ENCODE results near the gene LSM12.

Gene LSM12

DNA sequence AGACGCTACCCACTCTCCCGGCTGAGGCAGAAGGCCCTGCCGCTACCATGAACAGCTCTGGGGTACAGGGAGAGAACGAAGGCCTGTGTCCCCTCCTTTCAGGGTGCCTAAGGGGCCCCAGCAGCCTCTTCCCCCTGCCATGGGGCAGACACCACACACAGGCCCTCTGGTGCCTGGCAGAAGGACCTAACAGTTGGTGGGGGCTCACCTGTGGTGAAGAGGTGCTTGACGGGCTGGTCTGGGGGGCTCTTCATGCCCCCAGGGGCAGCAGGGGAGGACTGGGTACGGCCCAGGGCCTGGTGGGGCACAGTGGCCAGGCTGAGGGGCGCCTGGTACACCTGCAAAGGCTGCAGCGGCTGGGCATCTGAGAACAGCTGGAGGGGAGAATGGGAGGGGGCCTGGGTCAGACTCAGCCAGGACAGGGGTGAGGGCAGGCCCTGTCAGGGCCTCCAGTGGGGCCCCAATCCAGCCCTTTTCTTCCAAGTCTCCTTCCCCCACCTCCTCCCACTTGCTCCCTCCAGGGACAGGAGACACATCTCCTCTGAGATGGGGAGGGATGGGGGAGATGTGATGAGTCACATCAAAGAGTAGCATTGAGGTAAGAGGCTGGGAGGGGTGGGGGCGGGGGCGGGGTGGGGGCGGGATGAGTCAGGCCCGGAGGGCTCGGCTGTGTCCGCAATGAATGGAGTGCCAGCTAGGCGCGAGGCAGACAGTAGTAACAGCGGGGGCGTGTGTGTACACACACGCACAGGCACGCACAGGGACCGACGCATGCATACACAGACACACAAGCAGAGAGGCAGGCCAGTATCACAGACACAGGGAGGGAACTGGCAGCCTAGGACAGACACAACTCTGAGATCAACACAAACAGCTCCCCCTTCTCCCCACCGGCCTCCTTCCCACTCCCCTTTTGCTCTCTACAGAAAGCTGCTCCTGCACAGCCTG, 20.2 kb upstream of the LSM12 start (continued):
- TF ChIP-seq PATZ1 (tag by site-specific recombination; IDR thresholded peaks at IDR 0.05) = peak; percentile 42; the same call in 1 of the 2 replicates
- TF ChIP-seq ZNF433 (tag by site-specific recombination; IDR thresholded peaks at IDR 0.05; ENCODE audit: low read depth) = no peak
- no peak for TF ChIP-seq ZNF184 (tag by site-specific recombination; IDR thresholded peaks at IDR 0.05)
- no peak for TF ChIP-seq ZNF2 (tag by site-specific recombination; IDR thresholded peaks at IDR 0.05)
- TF ChIP-seq, protein P1, sequence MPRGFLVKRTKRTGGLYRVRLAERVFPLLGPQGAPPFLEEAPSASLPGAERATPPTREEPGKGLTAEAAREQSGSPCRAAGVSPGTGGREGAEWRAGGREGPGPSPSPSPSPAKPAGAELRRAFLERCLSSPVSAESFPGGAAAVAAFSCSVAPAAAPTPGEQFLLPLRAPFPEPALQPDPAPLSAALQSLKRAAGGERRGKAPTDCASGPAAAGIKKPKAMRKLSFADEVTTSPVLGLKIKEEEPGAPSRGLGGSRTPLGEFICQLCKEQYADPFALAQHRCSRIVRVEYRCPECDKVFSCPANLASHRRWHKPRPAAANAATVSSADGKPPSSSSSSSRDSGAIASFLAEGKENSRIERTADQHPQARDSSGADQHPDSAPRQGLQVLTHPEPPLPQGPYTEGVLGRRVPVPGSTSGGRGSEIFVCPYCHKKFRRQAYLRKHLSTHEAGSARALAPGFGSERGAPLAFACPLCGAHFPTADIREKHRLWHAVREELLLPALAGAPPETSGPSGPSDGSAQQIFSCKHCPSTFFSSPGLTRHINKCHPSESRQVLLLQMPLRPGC (tag by site-specific recombination; IDR thresholded peaks at IDR 0.05) = 0 out of 2 replicates have a peak, but pooled peaks have one; percentile 29
- no peak for TF ChIP-seq ZNF624 (tag by site-specific recombination; IDR thresholded peaks at IDR 0.05)
- no peak for TF ChIP-seq ZNF175 (tag by site-specific recombination; IDR thresholded peaks at IDR 0.05)
- no peak for TF ChIP-seq ZNF843 (tag by site-specific recombination; IDR thresholded peaks at IDR 0.05)
- peak; percentile 91 for TF ChIP-seq ZBTB17 (tag by site-specific recombination; IDR thresholded peaks at IDR 0.05)
- TF ChIP-seq KLF8 (tag by site-specific recombination; IDR thresholded peaks at IDR 0.05) = peak; percentile 38; the same call in 1 of the 2 replicates
- TF ChIP-seq ZNF530 (tag by site-specific recombination; IDR thresholded peaks at IDR 0.05; ENCODE audit: low read depth) = no peak
- no peak for TF ChIP-seq ZNF639 (tag by site-specific recombination; IDR thresholded peaks at IDR 0.05)
- TF ChIP-seq SALL2 (tag by site-specific recombination; IDR thresholded peaks at IDR 0.05; ENCODE audit: borderline replicate concordance) = no peak
- TF ChIP-seq, protein P2, sequence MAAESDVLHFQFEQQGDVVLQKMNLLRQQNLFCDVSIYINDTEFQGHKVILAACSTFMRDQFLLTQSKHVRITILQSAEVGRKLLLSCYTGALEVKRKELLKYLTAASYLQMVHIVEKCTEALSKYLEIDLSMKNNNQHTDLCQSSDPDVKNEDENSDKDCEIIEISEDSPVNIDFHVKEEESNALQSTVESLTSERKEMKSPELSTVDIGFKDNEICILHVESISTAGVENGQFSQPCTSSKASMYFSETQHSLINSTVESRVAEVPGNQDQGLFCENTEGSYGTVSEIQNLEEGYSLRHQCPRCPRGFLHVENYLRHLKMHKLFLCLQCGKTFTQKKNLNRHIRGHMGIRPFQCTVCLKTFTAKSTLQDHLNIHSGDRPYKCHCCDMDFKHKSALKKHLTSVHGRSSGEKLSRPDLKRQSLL (tag by site-specific recombination; IDR thresholded peaks at IDR 0.05) = no peak
- TF ChIP-seq ZNF350 (tag by site-specific recombination; IDR thresholded peaks at IDR 0.05) = no peak
- no peak for TF ChIP-seq ZNF501 (tag by site-specific recombination; IDR thresholded peaks at IDR 0.05)
- no peak for TF ChIP-seq ZNF521 (tag by site-specific recombination; IDR thresholded peaks at IDR 0.05)
- TF ChIP-seq ZNF555 (tag by site-specific recombination; conservative IDR thresholded peaks at IDR 0.05) = no peak
- TF ChIP-seq, protein P3, sequence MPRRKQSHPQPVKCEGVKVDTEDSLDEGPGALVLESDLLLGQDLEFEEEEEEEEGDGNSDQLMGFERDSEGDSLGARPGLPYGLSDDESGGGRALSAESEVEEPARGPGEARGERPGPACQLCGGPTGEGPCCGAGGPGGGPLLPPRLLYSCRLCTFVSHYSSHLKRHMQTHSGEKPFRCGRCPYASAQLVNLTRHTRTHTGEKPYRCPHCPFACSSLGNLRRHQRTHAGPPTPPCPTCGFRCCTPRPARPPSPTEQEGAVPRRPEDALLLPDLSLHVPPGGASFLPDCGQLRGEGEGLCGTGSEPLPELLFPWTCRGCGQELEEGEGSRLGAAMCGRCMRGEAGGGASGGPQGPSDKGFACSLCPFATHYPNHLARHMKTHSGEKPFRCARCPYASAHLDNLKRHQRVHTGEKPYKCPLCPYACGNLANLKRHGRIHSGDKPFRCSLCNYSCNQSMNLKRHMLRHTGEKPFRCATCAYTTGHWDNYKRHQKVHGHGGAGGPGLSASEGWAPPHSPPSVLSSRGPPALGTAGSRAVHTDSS (tag by site-specific recombination; IDR thresholded peaks at IDR 0.05) = no peak
- no peak for TF ChIP-seq ZNF837 (tag by site-specific recombination; IDR thresholded peaks at IDR 0.05)
- peak; percentile 72 for TF ChIP-seq KLF1 (tag by site-specific recombination; IDR thresholded peaks at IDR 0.05)
- TF ChIP-seq TCF7L2 (IDR thresholded peaks at IDR 0.05; ENCODE audit: borderline replicate concordance, low read depth, low read length) = peak; percentile 33; the same call in 1 of the 2 replicates
- no peak for TF ChIP-seq HOXA7 (CRISPR knock-in tag; IDR thresholded peaks at IDR 0.05; ENCODE audit: borderline replicate concordance)
- no peak for TF ChIP-seq ZNF10 (tag by site-specific recombination; IDR thresholded peaks at IDR 0.05)
- no peak for TF ChIP-seq YY1 (tag by site-specific recombination; IDR thresholded peaks at IDR 0.05)
- no peak for TF ChIP-seq ZNF518A (tag by site-specific recombination; conservative IDR thresholded peaks at IDR 0.05; ENCODE audit: low read depth)

All from HEK293 (cell line).